ENCODE measurements around the gene PTDSS2.
"Not testable (repeated sequence)": the region's sequence is repeated elsewhere in the genome, so short reads cannot be mapped to it uniquely, and the experiment has no call there.

Gene PTDSS2

GRCh38 chr11:420054-420910, 29.8 kb upstream of the PTDSS2 start:
- TF ChIP-seq, protein P1, sequence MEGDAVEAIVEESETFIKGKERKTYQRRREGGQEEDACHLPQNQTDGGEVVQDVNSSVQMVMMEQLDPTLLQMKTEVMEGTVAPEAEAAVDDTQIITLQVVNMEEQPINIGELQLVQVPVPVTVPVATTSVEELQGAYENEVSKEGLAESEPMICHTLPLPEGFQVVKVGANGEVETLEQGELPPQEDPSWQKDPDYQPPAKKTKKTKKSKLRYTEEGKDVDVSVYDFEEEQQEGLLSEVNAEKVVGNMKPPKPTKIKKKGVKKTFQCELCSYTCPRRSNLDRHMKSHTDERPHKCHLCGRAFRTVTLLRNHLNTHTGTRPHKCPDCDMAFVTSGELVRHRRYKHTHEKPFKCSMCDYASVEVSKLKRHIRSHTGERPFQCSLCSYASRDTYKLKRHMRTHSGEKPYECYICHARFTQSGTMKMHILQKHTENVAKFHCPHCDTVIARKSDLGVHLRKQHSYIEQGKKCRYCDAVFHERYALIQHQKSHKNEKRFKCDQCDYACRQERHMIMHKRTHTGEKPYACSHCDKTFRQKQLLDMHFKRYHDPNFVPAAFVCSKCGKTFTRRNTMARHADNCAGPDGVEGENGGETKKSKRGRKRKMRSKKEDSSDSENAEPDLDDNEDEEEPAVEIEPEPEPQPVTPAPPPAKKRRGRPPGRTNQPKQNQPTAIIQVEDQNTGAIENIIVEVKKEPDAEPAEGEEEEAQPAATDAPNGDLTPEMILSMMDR (conservative IDR thresholded peaks at IDR 0.05; ENCODE audit: low read length), result no peak
- no peak overlapping the region for H3K4me3 ChIP-seq (ENCODE audit: low read length)
- no peak for DNase-seq (ENCODE audit: low read depth)

- DNase-seq (ENCODE audit: low read depth), result no peak
- H3K4me3 ChIP-seq (ENCODE audit: low read length), result no peak overlapping the region
- TF ChIP-seq, protein P1 (conservative IDR thresholded peaks at IDR 0.05; ENCODE audit: low read length), result no peak
Measured at GRCh38 chr11:420911-421321, 29.2 kb upstream of the PTDSS2 start.

DNA sequence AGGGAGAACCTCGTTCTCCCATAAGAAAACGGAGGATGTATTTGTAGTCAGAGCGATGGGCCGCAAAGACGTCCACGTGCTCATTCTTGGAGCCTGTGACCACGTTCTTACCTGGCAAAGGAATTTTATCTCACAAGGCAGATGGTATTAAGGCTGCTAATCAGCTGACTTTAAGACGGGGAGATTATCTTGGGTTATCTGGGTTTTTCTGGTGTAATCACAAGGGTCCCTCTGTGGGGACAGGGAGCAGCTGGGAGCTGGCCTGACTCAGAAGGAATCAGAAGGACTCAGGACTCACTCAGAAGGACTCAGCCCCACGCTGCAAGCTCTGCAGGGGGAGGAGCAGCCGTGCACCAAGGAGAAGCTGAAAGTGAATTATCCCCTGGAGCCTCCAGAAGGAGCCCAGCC, 27.8 kb upstream of the PTDSS2 start:
- H3K4me3 ChIP-seq (ENCODE audit: low read length), result no peak overlapping the region
- TF ChIP-seq, protein P1 (conservative IDR thresholded peaks at IDR 0.05; ENCODE audit: low read length), result no peak

DNA sequence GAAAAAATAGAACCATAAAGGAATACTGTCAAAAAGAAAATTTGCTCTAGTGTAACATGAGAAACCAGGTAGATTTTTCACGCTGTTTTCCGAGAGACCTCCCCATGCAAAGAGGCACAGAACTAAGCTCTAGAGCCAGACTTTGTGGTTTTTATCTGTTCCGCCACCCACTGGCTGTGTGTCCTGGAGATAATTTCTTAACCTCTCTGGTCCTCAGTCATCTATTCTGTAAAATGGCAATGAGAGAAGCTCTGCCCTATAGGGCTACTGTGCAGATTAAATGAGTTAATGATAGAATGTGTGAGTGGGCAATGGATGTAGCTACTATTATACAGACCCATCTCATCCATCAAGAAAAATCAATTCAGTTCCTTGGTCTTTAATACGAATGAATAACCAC, 25.8 kb upstream of the PTDSS2 start:
- DNase-seq (ENCODE audit: low read depth), result no peak
- TF ChIP-seq, protein P1 (conservative IDR thresholded peaks at IDR 0.05; ENCODE audit: low read length), result no peak
- no peak overlapping the region for H3K4me3 ChIP-seq (ENCODE audit: low read length)

More for the DNA sequence above, 27.8 kb upstream of the PTDSS2 start:
- DNase-seq (ENCODE audit: low read depth), result no peak

DNA sequence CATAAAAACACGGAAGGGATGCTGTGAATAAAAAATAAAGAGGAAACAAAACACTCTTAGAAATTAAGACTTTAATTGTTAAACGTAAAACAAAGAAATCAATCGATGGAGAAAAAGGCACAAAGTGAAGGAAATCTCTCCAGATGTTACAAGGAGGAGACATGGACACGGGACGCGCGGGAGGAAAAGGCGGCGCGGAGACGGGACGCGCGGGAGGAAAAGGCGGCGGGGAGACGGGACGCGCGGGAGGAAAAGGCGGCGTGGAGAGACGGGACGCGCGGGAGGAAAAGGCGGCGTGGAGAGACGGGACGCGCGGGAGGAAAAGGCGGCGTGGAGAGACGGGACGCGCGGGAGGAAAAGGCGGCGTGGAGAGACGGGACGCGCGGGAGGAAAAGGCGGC, 25.3 kb upstream of the PTDSS2 start:
- DNase-seq (ENCODE audit: low read depth); H3K4me3 ChIP-seq (ENCODE audit: low read length): not testable (repeated sequence)

DNA sequence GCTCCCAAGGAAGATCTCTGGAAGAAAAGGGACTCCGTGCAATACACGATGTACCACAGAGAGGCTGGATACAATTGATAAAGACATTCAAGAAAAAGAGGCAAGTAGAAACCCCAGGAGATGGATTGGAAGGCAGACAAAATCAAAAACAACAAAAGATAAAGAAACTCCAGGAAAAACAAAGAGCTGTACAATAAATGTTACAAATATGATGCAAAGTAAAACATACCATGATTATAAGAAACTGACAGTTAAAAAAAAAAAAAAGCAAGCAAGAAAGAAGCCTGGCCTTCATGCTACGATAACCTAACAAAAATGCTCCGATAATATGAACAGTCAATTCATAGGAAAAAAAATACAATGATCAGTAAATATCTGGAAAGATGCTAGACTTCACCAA, 24.8 kb upstream of the PTDSS2 start:
- no peak for DNase-seq (ENCODE audit: low read depth)
- TF ChIP-seq, protein P1 (conservative IDR thresholded peaks at IDR 0.05; ENCODE audit: low read length), result no peak
- no peak overlapping the region for H3K4me3 ChIP-seq (ENCODE audit: low read length)

DNA sequence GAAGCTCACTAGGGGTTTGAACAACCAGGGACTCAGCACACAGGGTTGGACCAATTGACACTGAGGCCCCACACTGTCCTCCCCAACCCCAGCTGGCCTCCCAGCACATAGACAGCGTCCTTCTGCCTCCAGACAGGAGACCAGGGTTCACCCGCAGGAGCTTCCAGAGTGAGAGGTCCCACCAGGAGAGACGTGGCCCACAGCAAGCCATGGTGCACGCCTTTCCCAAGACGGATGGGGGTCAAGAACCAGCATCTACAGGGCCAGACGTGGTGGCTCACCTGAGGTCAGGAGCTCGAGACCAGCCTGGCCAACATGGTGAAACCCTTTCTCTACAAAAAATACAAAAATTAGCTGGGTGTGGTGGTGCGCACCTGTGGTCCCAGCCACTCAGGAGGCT, 23.2 kb upstream of the PTDSS2 start:
- no peak overlapping the region for H3K4me3 ChIP-seq (ENCODE audit: low read length)
- TF ChIP-seq, protein P1 (conservative IDR thresholded peaks at IDR 0.05; ENCODE audit: low read length), result no peak
- no peak for DNase-seq (ENCODE audit: low read depth)

Data from AG10803 (cell line).